GM19397 (cell line): Measurements from ENCODE around the gene DSN1.
A peak's percentile ranks its signal among the peaks of the same experiment; 100 is the strongest.

ENCODE experiments used
- ATAC-seq: cut with Tn5 transposase; IDR thresholded peaks from one replicate; pipeline ENCODE4 v1.9.1; 2021; ENCODE audit warnings: mild to moderate bottlenecking, moderate library complexity; ENCODE audit not compliant: unreplicated experiment

The DSN1 gene

GRCh38 chr20:36758276-36758675 lies 15.3 kb downstream of the DSN1 start:
- ATAC-seq: no peak

GRCh38 chr20:36756496-36756895 lies 17.1 kb downstream of the DSN1 start:
- ATAC-seq: no peak

GRCh38 chr20:36754656-36755222 lies 18.8 kb downstream of the DSN1 start:
- no peak for ATAC-seq

- no peak for ATAC-seq
Measured at GRCh38 chr20:36752582-36752981, 21.0 kb downstream of the DSN1 start.

GRCh38 chr20:36745927-36746659 lies 27.5 kb downstream of the DSN1 start, which contains the start of gene NDRG3:
NDRG3 (minus strand) TSS chr20:36746090; CDS start chr20:36721735, 24,355 bp downstream.
- ATAC-seq: peak; percentile 95

GRCh38 chr20:36745234-36745926 lies 28.2 kb downstream of the DSN1 start:
- no peak for ATAC-seq

- no peak for ATAC-seq
Measured at GRCh38 chr20:36744764-36745191, 28.8 kb downstream of the DSN1 start.

- ATAC-seq: no peak
Measured at GRCh38 chr20:36744243-36744642, 29.3 kb downstream of the DSN1 start.

GRCh38 chr20:36742558-36742957 lies 31.0 kb downstream of the DSN1 start:
- no peak for ATAC-seq

GRCh38 chr20:36741072-36741471 lies 32.5 kb downstream of the DSN1 start:
- ATAC-seq: no peak

GRCh38 chr20:36737183-36737499 lies 36.4 kb downstream of the DSN1 start:
- no peak for ATAC-seq

- no peak for ATAC-seq
Measured at GRCh38 chr20:36736451-36737182, 36.9 kb downstream of the DSN1 start.

GRCh38 chr20:36732456-36732855 lies 41.1 kb downstream of the DSN1 start:
- ATAC-seq: no peak

GRCh38 chr20:36728986-36729385 lies 44.6 kb downstream of the DSN1 start:
- ATAC-seq: no peak

GRCh38 chr20:36726168-36726567 lies 47.4 kb downstream of the DSN1 start:
- no peak for ATAC-seq

- ATAC-seq: no peak
Measured at GRCh38 chr20:36720510-36720909, 53.1 kb downstream of the DSN1 start.

- ATAC-seq: no peak
Measured at GRCh38 chr20:36717657-36718056, 55.9 kb downstream of the DSN1 start.

- ATAC-seq: no peak
Measured at GRCh38 chr20:36717021-36717420, 56.5 kb downstream of the DSN1 start.

- ATAC-seq: no peak
Measured at GRCh38 chr20:36712775-36713174, 60.8 kb downstream of the DSN1 start.

- no peak for ATAC-seq
Measured at GRCh38 chr20:36709126-36709525, 64.4 kb downstream of the DSN1 start.

- ATAC-seq: no peak
Measured at GRCh38 chr20:36703530-36703929, 70.0 kb downstream of the DSN1 start.
